Activated CD4-positive, alpha-beta T cell treated with anti-CD3 and anti-CD28 coated beads, Interleukin-2, amount 50 U/mL, for 24 hours (primary cell): ENCODE data around the gene C16orf74.

Experiments
- DNase-seq, 2 donors: peaks; one replicate each; pipeline ENCODE4 v3.0.0-alpha.2; 2020; ENCODE audit warnings: low read depth in 1 of 2, low spot score in 1 of 2

Gene C16orf74

DNA sequence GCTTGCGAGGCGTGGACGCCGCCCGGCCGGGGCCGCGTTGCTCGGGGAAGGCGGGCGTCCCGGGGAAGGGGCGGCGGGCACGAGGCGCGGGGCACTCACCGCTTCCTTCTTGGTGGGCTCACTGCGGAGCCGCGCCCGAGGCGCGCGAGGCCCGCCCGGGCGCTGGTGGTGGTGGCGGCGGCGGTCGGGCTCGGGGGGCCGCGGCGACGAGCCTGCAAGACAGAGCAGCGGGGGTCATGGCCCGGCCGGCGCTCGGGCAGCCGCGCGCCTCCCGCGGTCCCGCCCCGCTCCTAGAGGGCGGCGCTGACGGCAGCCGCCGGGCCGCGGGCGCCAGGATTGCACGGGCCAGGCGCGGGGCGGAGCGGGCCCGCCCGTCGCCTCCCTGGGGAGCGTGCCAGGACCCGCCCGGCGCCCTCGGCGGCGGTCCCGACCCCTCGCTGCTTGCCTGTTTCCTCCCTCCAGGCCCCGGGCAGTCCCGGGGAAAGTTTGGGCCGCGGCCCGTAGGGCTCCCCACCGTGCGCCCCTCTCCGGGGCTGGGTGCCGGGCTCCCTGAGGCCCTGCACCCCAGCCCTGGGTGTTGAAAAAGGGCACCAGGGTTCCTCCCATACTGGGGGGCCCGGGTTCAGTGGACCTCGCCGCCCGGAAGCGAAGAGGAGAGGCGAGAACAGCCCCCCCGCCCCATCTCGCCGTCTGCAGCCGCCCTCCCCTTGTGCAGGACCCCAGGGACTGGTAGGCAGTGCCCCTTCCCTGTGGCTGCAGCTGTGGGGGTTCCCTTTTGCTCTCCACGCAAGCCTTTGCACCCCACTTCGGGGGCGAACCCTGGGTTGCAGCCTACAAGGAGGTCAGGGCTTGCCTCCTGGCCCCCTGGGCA lies at the start of gene C16orf74:
C16orf74 (minus strand) TSS at position 270 of the 871 bp plus-strand sequence. CDS start 15,879 bp downstream, outside the sequence.
- DNase-seq, result no peak

DNA sequence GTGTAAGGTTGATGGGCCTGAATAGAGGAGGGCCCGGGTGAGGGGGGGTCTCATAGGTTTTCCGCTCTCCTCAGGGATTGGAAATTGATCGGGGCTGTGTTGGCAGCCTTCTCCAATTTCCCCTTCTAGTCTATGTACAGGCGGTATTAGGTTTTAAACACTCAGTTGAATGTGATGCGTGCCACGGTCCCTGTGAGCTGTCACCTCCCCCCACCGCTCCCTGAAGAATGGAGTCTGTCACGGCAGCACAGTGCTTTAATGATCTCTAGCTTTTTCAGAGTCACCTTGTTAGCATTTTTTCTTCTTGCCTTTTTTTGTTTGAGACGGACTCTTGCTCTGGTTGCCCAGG lies 49.4 kb upstream of the C16orf74 start:
- DNase-seq, result no peak

DNA sequence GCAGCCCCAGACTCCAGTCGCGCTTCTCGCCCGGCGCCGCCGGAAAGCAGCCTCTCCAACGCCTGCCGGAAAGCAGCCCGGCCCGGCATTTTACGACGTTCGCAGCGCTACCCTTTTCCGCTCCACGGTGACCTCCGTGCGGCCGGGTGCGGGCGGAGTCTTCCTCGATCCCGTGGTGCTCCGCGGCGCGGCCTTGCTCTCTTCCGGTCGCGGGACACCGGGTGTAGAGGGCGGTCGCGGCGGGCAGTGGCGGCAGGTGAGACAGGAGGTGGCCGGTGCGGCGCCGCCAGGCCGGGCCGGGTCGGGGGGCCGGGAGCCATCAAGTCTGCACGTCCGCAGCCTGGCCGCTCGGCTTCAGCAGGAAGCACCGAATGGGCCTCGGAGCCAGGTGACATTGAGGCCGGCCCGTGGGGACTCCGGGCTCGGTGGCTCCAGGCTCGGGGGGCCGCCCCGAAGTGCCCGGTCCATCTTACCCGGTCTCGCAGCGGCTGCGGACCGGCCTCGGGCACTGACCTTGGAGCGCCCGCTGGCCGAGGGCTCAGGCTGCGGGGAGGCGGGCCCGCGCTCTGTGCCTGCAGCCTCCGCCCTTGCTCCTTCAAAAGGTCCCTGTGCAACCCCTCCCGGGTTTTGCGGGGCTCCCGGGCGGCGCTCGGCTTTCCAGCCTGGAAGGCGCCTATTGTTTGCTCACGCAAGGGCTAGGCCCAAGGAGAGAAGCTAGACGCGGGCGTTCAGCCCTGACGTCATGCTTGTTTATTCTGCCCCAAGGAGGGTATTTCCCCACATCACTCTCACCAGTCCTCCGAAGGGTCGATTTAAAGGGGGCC lies 48.8 kb upstream of the C16orf74 start, which contains the start of the genes COX4I1 and EMC8:
COX4I1 (plus strand) TSS at position 199 of the 824 bp plus-strand sequence. CDS start 1,511 bp downstream, outside the sequence.
EMC8 (minus strand) TSS at position 48 of the 824 bp plus-strand sequence. CDS start 249 bp downstream, outside the sequence.
- DNase-seq, result peak; percentile 83 to 91

DNA sequence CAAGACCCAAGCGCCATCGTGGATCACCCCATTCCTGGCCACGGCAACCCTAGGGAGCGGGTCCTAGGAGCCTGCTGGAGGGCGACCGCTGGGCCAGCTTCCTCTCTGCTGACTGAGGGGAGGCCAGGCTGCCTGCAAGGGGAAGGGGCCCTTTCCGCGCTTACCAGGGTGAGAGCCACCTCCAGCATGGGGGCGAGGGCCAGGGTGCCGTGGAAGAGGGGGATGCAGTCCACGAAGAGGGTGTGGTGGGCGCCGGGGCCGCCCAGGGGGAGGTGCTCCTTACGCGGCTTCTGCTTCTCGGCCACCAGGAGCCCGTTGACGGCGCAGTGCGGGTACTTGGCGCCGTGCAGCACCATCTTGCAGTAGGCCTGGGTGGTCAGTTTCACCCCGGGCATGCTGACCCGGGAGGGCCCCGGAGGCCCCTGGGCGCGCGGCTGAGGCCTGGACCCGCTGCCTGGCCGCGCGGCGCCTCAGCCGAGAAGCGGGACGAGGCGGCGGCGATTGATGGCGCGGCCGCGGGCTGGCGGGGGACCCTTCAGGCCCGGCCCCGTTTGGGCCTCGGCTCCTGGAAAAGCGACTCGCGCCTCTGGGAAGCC lies 48.1 kb upstream of the C16orf74 start:
- DNase-seq, result peak in 1 of 2 donors; percentile 15

DNA sequence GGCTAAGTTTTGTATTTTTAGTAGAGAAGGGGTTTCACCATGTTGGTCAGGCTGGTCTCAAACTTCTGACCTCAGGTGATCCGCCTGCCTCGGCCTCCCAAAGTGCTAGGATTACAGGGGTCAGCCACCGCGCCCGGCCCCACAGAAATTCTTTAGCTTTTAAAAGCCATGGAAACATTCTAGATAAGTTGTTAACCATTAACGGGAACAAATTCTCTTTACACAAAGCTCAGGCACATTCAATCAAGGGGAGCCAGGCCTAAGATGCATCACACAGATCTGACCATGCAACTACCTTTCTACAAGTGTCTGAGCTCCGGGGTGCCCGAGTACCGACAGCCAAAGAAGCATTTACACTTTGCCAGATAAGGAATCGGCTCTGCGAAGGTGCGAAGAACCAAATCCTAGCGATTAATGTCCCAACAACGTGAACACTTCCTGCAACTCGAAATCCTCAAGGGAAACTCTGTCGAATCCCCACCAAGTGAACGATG lies 47.4 kb upstream of the C16orf74 start:
- no peak for DNase-seq

DNA sequence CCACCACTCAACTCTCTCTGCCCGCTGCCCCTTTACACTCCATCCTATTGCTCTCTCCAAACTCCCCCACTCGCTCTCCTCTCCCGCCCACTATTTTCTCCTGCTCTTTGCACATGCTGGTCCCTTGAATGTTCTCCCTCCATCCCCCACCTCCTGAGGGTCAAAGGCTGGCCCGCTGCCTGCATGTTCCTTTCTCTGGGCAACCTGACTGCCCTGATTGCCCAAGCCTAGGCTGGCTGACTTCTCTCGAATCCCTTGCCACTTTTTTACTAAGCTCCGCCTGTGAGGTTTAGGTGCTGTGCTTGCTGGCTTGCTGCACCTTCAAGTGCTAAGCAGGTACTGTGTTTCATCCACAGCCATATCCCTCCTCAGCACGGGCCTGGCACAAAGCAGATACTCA lies 45.7 kb upstream of the C16orf74 start:
- no peak for DNase-seq

DNA sequence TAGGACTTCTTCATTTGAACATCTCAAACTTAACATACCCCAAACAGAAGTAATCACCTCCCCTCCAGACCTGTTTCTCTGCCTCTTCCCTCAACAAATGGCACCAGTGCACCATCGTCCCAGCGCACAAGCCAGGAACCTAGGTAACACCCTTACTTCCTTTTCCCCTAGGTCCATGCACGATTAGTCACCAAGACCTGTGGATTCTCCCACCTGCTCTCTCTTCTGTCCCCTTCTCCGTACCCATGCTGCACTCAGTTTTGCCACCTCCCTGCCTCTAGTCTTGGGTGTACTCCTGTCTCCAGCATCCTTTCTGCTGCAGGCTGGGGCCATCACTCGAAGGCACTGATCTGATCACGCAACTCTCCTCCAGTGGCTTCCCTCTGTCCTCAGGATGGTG lies 45.3 kb upstream of the C16orf74 start:
- no peak for DNase-seq

DNA sequence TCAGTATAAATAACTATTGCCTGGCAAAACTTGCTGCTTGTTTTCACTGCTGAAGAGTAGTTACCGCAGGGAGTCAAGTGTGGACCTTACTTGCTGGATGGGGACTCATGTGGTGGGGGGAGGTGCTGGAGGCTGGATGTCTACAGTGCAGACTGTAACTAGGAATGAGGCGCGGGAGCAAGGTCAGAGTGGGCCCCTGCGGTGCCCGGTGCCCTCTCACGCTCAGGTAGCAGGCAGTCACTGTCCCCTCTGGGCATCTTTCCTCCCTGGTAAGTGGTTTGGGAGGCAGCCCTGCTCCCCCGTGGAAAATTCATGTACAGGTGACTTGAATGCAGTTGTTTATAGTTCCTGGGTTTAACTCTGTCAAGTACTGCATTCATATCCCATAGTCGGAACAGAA lies 43.8 kb upstream of the C16orf74 start:
- DNase-seq, result no peak

DNA sequence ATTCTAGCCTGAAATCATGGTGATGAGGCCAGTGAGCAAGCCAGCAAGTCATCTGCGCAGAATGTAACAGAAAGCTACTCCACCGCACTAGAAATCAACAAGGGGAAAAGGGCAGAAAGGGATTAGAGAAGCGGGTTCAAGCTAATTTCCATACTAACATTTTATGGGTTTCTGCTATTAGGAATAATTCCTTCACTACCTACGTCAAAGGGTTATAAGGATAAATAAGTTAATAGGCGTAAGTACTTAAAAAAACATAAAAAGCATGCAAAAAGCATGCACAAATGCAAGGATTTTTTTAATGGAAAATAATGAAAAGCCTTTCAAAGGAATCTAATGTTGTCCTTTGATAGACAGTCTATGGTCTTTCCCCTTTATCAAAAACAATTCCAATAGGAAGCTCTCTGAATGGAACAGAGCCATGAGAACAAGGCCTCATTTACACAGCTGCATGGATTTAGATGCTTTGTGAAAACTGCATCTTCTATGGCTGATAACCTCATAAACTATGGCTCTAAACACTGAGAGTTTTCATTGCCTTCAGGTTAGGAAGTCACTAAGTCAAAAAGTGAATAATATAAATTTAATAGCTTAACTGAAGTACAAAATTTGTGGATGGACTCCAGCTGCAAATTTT lies 42.9 kb upstream of the C16orf74 start:
- no peak for DNase-seq

DNA sequence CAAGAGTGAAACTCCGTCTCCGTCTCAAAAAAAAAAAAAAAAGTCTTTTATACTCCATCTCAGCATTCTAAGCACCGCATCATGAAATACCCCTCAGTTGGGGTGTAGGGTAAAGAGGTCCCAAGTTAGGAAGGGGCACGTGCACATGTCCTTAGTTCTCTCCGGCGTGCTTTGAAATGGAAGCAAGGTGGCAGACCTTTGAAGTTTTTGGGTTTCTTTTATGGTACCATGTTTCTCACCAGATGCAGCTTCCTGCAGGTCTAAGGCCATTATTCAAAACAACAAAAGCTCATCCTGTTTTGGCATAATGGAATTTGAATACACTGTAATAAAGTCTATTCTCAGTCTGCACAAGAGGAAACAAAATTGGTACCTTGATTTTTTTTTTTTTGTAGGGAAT lies 38.9 kb upstream of the C16orf74 start:
- no peak for DNase-seq

DNA sequence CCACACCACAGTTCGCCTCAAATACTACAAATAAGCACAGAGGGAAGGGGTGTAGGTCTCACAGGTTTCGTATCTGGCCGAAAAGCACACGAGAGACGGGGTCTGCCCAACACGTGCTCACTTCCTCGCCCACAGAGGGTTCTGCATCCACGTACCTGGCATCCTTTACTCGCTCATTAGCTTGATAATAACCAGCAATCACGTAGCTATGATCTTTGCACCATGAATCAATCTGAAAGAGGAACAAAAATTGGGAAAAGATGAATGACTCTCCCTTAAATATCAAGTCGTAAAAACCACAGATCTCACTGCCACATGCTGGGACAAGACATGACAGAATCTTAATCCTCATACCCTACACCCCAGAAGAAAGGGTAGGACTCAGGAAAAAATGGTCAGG lies 37.9 kb upstream of the C16orf74 start:
- no peak for DNase-seq

DNA sequence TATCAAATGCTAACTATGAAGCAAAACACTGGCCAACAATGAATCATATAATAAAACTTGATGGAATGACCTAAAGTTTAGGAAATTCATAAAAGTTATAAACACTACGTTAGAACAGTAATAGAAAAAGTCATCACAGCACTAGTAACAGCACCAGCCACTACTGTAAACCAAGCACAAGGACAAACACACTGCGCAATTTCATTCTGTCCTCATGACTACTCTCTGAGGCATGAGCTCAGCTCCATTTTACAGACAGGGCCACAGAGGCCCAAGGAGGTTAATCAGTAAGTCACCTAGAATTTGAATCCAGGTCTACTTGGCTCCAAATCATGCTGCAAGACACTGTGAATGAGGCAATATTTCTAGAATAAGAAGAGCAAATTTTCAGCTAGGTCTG lies 35.0 kb upstream of the C16orf74 start:
- DNase-seq, result no peak

DNA sequence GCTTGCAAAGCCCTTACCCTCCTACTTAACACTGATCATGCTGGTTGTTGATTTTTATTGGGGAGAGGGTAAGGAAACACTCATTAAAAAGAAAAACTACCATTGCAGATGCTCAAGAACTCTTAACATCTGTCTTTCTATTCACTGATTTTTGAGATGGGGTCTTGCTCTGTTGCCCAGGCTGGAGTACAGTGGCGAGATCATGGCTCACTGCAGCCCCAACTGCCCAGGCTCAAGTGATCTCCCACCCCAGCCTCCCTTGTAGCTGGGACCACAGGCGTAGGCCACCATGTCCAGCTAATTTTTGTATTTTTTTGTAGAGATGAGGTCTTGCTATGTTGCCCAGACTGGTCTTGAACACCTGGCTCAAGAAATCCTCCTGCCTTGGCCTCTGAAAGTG lies 33.9 kb upstream of the C16orf74 start:
- no peak for DNase-seq

DNA sequence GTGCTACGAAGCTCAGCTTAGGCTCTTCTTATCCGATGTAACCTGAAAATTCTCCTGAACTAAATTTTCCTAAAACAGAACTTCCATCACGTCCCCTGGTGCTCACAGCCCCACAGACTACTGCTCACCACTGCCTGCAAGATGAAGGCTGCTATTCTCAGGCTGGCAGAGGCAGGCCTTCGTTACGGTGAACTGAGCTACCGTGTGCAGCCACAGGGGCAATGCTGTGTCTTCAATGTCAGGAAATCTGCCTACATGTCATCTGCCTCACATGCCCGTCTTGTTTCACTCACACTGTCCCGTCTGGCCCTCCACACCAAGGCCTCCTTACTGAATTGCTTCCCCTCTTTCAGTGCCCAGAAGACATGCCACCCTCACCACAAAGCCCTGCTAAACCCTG lies 32.5 kb upstream of the C16orf74 start:
- no peak for DNase-seq

DNA sequence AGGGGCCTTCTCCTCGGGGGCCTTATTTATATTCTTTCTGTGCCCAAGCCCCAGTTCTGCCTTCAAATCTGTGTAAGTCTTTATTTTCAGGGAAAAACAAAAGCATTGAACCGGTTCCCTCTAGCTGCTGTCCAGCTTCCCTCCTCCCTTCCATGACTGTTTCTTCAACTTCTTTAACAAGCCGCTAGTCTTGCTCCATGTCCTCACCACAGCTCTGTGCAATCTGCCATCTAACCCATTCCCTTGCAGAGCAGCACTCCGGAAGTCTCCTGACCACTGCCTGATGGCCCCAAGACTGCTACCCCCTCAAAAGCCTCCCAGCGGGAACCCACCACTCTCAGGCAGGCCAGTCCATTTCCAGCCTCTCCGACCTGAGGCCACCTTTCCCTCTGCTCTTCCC lies 31.6 kb upstream of the C16orf74 start:
- DNase-seq, result no peak

DNA sequence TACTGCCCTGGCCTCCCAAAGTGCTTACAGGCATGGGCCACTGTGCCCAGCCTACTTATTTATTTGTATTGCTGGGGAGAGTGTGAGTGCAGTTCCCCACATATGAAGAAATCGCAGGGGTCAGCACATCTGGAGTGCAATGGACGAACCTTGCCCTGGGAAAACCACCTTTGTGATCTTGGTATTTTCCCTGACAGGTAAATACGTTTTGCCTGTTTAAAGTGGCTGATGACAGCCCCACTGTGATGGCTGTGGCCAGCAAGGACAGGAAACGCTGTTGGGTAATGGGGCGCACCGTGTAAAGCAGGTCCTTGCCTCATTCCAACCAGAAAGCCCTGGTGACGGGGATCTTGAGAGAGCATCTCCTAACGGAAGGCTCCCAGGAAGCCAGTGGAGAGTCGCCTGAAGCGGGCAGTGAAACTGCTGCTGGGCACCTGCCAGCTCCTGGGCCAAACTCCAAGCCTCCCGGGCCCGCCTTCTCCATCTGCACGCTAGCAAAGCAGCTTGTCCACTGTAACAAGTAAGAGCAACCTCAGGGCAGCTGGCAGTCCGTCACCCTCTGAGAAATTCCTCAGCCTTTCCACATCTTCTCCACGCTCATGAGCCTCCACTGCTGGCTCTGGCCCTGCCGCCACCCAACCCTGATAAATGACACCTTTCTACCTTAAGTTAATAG lies 30.9 kb upstream of the C16orf74 start:
- no peak for DNase-seq

DNA sequence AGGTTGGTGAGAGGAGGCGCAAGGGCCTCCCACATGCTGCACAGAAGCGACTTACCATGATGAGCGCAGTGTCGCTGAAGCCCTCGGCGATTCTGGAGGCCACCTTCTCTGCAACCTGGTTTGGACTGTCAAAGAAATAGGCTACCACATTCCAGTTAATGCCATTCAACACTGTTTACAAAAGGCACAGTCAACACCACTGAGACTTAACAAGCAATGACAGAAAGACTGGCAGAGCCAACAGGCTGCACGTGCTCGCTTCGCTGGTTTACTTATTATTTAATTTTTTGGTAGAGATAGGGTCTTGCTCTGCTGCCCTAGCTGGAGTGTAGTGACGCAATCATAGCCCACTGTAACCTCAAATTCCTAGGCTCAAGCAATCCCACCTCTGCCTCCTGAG lies 30.3 kb upstream of the C16orf74 start:
- no peak for DNase-seq

DNA sequence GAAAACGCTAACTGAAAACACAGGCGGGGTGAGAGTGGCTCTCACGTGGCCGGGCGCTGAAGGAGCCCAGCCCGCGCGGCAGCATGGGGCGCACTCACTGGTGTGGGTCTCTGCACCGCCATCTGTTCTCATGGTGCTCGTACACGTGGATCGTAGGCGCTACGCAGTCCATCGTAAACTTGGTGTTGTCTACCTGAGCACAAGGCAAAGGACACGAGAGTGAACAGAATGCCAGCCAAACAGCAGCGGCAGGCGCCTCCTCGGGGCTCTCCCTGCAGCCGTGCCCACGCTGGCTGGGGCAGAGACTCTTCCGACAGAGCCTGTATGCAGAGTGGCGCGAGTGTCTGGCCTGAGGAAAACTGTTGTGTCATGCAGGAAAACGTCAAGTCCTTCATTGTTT lies 29.4 kb upstream of the C16orf74 start:
- DNase-seq, result no peak

DNA sequence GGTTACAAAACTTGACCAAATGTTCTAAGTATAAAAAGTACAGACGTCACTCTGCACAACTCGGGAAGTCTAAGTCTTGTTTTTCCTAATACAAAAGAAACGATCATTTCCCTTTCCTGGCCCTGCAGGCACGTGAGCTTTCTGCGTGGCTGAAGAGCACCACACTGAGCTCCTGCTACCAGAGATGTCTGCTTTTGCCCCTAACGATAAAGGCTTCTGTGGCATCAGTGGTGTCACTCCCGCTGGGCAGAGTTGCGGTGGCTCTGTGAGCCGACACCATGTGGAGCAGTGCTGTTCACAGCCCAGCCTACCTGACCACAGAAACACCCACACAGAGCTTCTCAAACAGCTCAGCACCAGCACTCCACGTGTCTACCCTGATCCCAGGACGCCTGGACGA lies 28.0 kb upstream of the C16orf74 start:
- DNase-seq, result no peak

DNA sequence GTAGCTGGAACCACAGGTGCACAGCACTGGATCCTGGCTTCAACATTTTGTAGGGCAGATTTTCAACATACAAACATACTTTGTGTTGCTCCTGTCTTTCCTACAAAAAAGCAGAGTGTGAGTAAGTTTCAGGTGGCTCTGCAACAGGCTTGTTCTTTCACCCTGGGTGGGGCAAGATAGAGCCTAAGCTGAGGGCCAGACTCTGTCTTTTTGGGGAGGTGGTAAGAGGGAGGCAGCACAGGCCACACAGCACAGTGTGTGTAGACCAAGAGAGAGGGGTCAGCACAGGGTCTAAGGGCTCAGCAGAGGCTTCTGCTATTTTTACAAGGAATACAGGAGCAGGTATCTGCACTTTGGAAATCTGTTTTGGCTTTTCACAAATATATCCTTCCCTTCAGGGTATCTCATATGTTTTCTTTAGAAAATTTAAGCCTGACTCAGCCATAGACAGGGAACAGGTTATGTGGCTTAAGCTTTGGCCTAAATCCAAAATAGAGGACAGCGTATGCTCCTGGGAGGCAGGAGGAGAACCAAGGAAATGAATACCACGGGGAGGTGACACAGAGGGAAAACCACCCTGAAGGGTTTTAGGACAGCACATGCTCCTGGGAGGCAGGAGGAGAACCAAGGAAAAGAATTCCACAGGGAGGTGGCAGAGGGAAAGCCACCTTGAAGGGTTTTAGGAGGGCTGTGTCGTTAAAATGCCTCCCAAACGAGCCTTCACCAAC lies 26.9 kb upstream of the C16orf74 start:
- DNase-seq, result no peak
